GM12878 (cell line): ENCODE measurements around the gene BGLAP. TPM values are rescaled to one million over a fixed set of nuclear protein-coding genes. Genes with fewer than 3 reads are reported as not detected.

Experiments used
- ATAC-seq: fragments of 200-7000 bp; cut with Tn5 transposase; 3 replicates; pipeline ENCODE4 v1.9.1; 2020; ENCODE audit warnings: mild to moderate bottlenecking, moderate library complexity
- BruUV-seq: library from RNA; stranded (reverse); fragments of 400-500 nt; replicated peaks from 2 replicates; lab custom pipeline; 2021; lab: Mats Ljungman, UMichigan
- CTCF ChIA-PET: fragments of 300-600 bp; sonication (Branson Sonifier 250); formaldehyde crosslinking; extraction: SDS; loops from one replicate; lab custom pipeline; 2021; ENCODE audit warnings: inconsistent platforms; lab: Yijun Ruan, JAX
- POLR2A ChIA-PET: fragments of 350-600 bp; formaldehyde crosslinking; extraction: SDS; loops from one replicate; lab custom pipeline; 2021; ENCODE audit warnings: inconsistent platforms; lab: Charles Lee
- RAD21 ChIA-PET: fragments of 300-600 bp; sonication (Branson Sonifier 250); formaldehyde crosslinking; loops from one replicate; lab custom pipeline; 2023; ENCODE audit warnings: antibody characterized with exemption; ENCODE audit not compliant: unreplicated experiment; lab: Charles Lee
- SMC1A ChIA-PET: fragments of 300-600 bp; sonication (Branson Sonifier 250); formaldehyde crosslinking; loops from one replicate; lab custom pipeline; 2023; ENCODE audit not compliant: unreplicated experiment, uncharacterized antibody; lab: Charles Lee
- DNase-seq: peaks from one replicate; pipeline ENCODE4 v3.0.0-alpha.2; 2011; ENCODE audit warnings: low read depth, low spot score
- FAIRE-seq: peaks from 3 replicates; lab custom pipeline; 2011; peaks lifted over from hg19 to GRCh38; lab: Jason Lieb, UNC
- H2AFZ ChIP-seq: 2 replicates; pipeline ENCODE4 v1.6.0; 2011; ENCODE audit warnings: low read depth, low read length, control low read depth; ENCODE audit not compliant: control insufficient read depth
- H3K27ac ChIP-seq: 2 replicates; pipeline ENCODE4 v1.5.1; 2011; ENCODE audit warnings: control low read depth; ENCODE audit not compliant: control insufficient read depth, insufficient read depth
- H3K27me3 ChIP-seq, 2 experiments: replicated peaks in 1 of 2; 2 replicates each; pipeline versions ENCODE4 v1.6.0 to v1.6.1; 2011; ENCODE audit warnings: low read length in 1 of 2; ENCODE audit not compliant: control insufficient read depth in 2 of 2, insufficient read depth in 2 of 2
- H3K36me3 ChIP-seq, 2 experiments: 2 replicates each; pipeline ENCODE4 v1.5.1; 2011; ENCODE audit warnings: low read length in 1 of 2; ENCODE audit not compliant: control insufficient read depth in 2 of 2, insufficient read depth in 2 of 2
- H3K4me1 ChIP-seq: 2 replicates; pipeline ENCODE4 v1.6.1; 2011; ENCODE audit warnings: mild to moderate bottlenecking, low read length, moderate library complexity, mixed read lengths; ENCODE audit not compliant: control insufficient read depth, insufficient read depth
- H3K4me2 ChIP-seq: 2 replicates; pipeline ENCODE4 v1.6.0; 2011; ENCODE audit warnings: control low read depth; ENCODE audit not compliant: control insufficient read depth, insufficient read depth
- H3K4me3 ChIP-seq: fragments of 200-600 bp; sonication (generic); 2 replicates; pipeline ENCODE4 v1.5.1; 2016
- H3K79me2 ChIP-seq: 2 replicates; pipeline ENCODE4 v1.6.0; 2011; ENCODE audit warnings: low read length; ENCODE audit not compliant: control insufficient read depth, insufficient read depth
- H3K9ac ChIP-seq: 2 replicates; pipeline ENCODE4 v1.8.0; 2011; ENCODE audit warnings: low read length, control low read depth, mixed read lengths; ENCODE audit not compliant: control insufficient read depth, insufficient read depth
- H3K9me3 ChIP-seq: replicated peaks from 3 replicates; pipeline ENCODE4 v1.5.1; 2011; ENCODE audit warnings: mild to moderate bottlenecking, low read length; ENCODE audit not compliant: control insufficient read depth, insufficient read depth
- H4K20me1 ChIP-seq: 2 replicates; pipeline ENCODE4 v1.6.0; 2011; ENCODE audit not compliant: control insufficient read depth, insufficient read depth
- BCL11A ChIP-seq: IDR thresholded peaks from 2 replicates; pipeline ENCODE4 v1.6.1; 2011; ENCODE audit warnings: low read depth, low read length
- BRCA1 ChIP-seq: IDR thresholded peaks from 2 replicates; pipeline ENCODE4 v1.6.1; 2011; ENCODE audit warnings: low read depth, low read length, improper control_type of control experiment
- CEBPB ChIP-seq, 2 experiments: fragments of 150-350 bp in 1 of 2; IDR thresholded peaks; 2 replicates each; pipeline ENCODE4 v1.6.1; 2012 to 2014; ENCODE audit warnings: low read depth in 2 of 2, low read length in 2 of 2, borderline replicate concordance in 1 of 2, inconsistent platforms in 1 of 2
- CHD1 ChIP-seq: IDR thresholded peaks from 2 replicates; pipeline ENCODE4 v1.6.1; 2012; ENCODE audit warnings: low read depth, low read length, improper control_type of control experiment
- EZH2 ChIP-seq: IDR thresholded peaks from 2 replicates; pipeline ENCODE4 v1.6.1; 2012; ENCODE audit warnings: low read depth, mild to moderate bottlenecking, control low read depth, inconsistent platforms, low read length, borderline replicate concordance; ENCODE audit not compliant: control insufficient read depth
- IKZF2 ChIP-seq, 2 experiments: fragments of 450-650 bp; IDR thresholded peaks; 2 replicates each; pipeline ENCODE4 v1.6.1; 2017; ENCODE audit warnings: mild to moderate bottlenecking in 2 of 2, moderate library complexity in 2 of 2
- MYB ChIP-seq: fragments of 150-350 bp; IDR thresholded peaks from 2 replicates; pipeline ENCODE4 v1.6.1; 2014; ENCODE audit warnings: mild to moderate bottlenecking, low read depth, low read length, borderline replicate concordance
- RAD21 ChIP-seq: IDR thresholded peaks from 2 replicates; pipeline ENCODE4 v1.6.1; 2011; ENCODE audit warnings: mild to moderate bottlenecking, low read depth, low read length, moderate library complexity; ENCODE audit not compliant: insufficient read depth
- SMAD1 ChIP-seq: fragments of 450-650 bp; IDR thresholded peaks from 2 replicates; pipeline ENCODE4 v1.6.1; 2018; ENCODE audit warnings: mild to moderate bottlenecking, low read depth; ENCODE audit not compliant: partially characterized antibody
- SREBF1 ChIP-seq: IDR thresholded peaks from 2 replicates; pipeline ENCODE4 v1.6.1; 2012; ENCODE audit warnings: mild to moderate bottlenecking, low read length
- WGBS: methylation state at CpG from one replicate; pipeline ENCODE4 v1.1.6; 2016; ENCODE audit warnings: low lambda C conversion rate; ENCODE audit not compliant: insufficient replicate concordance, insufficient coverage; ENCODE audit errors: missing lambda C conversion rate; 5-methylcytosine and 5-hydroxymethylcytosine counted together
- in situ Hi-C: fragments of 300-500 bp; cut with MboI; formaldehyde crosslinking; loops from 9 replicates; pipeline ENCODE4 v1.14.3; 2018; ENCODE audit warnings: mixed read lengths
- intact Hi-C: fragments of 100-400 bp; cut with micrococcal nuclease; formaldehyde crosslinking; loops from one replicate; pipeline ENCODE4 v1.14.2; 2022; ENCODE audit not compliant: unreplicated experiment
- polyA plus RNA-seq, 11 experiments: library from polyadenylated mRNA; depleted of rRNA in 4 of 11; unstranded in 6 of 11; stranded (reverse) in 5 of 11; fragments of >200 nt; fragmentation: Nextera tagmentation in 4 of 11; fragmentation: Illumina TruSeq in 1 of 11; extraction: Ambion mirVana in 4 of 11; extraction: Trizol in 1 of 11; gene quantifications; 1 replicate in 1 of 11; 2 replicates in 10 of 11; pipeline versions ENCODE4 v1.2.1 to v1.2.3, GENCODE V29; 2011 to 2016; ENCODE audit warnings: inconsistent platforms in 2 of 11, missing spikeins in 2 of 11, low read depth in 1 of 11
- total RNA-seq, 4 experiments: library from RNA; depleted of rRNA in 3 of 4; stranded (reverse); fragments of >200 nt in 3 of 4; fragmentation: Illumina TruSeq in 1 of 4; extraction: Trizol in 1 of 4; gene quantifications; 2 replicates each; pipeline versions ENCODE4 v1.2.1 to v1.2.3, GENCODE V29; 2013 to 2021
- TF ChIP-seq, protein P1 (sequence below): fragments of 150-350 bp; IDR thresholded peaks from 2 replicates; pipeline ENCODE4 v1.6.1; 2014; ENCODE audit warnings: mild to moderate bottlenecking, low read depth, low read length
- TF ChIP-seq, protein P2 (sequence below): IDR thresholded peaks from 2 replicates; pipeline ENCODE4 v1.6.1; 2012; ENCODE audit warnings: low read depth, low read length, improper control_type of control experiment
- TF ChIP-seq, protein P3 (sequence below): IDR thresholded peaks from 2 replicates; pipeline ENCODE4 v1.6.1; 2011; ENCODE audit warnings: borderline replicate concordance, low read depth, mild to moderate bottlenecking, moderate library complexity, mixed read lengths, low read length; ENCODE audit not compliant: insufficient read depth; ENCODE audit errors: extremely low read length

The BGLAP gene
- total and polyA plus RNA-seq, 10 of the 15 experiments (the other 5 are each of a cell fraction or from before 2014, with no cell fraction given): 0.20 to 1.8 (median 0.40) TPM; not detected in 3

DNA sequence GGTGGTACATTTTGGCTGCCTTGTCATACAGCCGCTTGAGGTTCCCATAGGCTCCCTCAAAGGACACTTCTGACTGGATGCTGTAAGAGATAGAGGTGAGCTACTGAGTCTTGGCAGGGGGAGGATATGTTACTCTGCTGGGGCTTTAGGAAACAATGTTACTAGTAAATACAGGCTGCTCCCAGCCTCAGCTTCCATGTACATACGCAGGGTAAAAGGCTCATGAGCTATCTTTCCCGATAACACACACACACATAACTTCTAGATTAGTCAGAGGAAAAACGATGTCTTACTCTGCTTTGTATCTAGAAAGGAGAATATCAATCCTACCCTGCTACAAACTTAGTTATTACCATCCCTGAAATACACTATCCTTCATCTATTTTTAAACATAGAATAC, 26.4 kb downstream of the BGLAP start:
- Histone ChIP-seq H3K27ac (no peak overlapping the region), H3K4me3 (no peak overlapping the region), H4K20me1 (no peaks in the 10 kb centered on the region), H3K79me2 (no peaks in the 10 kb centered on the region)
- in situ Hi-C loops: no loop called here
- ChIA-PET CTCF (no interaction called here), SMC1A (interaction anchor here (0.7 to 1.7 kb wide), 2 partner anchors 14 to 50 kb away, joined by 3 to 5 read pairs; partner anchors contain the start of gene SMG5)
- TF ChIP-seq RAD21: no peak
- no peak for TF ChIP-seq BCL11A
- no peak for TF ChIP-seq CHD1
- TF ChIP-seq, protein P1, sequence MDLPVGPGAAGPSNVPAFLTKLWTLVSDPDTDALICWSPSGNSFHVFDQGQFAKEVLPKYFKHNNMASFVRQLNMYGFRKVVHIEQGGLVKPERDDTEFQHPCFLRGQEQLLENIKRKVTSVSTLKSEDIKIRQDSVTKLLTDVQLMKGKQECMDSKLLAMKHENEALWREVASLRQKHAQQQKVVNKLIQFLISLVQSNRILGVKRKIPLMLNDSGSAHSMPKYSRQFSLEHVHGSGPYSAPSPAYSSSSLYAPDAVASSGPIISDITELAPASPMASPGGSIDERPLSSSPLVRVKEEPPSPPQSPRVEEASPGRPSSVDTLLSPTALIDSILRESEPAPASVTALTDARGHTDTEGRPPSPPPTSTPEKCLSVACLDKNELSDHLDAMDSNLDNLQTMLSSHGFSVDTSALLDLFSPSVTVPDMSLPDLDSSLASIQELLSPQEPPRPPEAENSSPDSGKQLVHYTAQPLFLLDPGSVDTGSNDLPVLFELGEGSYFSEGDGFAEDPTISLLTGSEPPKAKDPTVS: no peak
- no peak for TF ChIP-seq MYB
- TF ChIP-seq, all 136 proteins: peak for 0
- ChIA-PET RAD21 (no interaction called here), POLR2A (no interaction called here)
- Histone ChIP-seq H3K9me3 (no peaks in the 10 kb centered on the region), H3K36me3 (peaks cover 36 to 56% of the 10 kb centered on the region in 2 experiments), H3K9ac (no peak overlapping the region), H3K4me2 (no peak overlapping the region), H3K27me3 (no peaks in the 10 kb centered on the region), H3K4me1 (no peaks in the 10 kb centered on the region), H2AFZ (no peak overlapping the region)
- ATAC-seq (no peak), FAIRE-seq (no peak), DNase-seq (no peak)
- no TSS peak for BruUV-seq
- 100% methylated on average over 4 of the region's 4 CpGs for WGBS
- intact Hi-C loops: no loop called here

DNA sequence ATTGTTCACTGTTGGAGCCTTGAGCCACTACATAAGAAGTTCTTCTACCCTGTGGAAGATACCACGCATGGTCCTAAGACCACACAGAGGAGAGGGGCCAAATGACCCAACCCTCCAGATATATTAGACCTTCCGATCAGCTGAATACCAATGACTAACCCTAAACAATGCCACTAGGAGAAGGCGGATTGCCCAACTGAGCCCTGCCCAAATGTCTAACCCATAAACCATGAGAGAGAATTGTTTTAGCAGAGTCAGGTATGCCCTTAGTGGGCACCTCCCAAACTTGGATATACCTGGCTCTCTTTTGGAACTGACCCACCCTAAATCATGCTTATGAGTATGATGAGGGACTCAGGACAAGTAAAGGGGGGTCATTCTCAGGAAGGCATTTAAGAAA, 28.3 kb downstream of the BGLAP start:
- DNase-seq: no peak
- ChIA-PET CTCF (interaction anchor here (0.6 to 2.1 kb wide), 2 partner anchors 11 to 211 kb away, joined by 6 to 9 read pairs; partner anchors contain the start of gene SMG5), RAD21 (no interaction called here), POLR2A (interaction anchor here (0.7 to 2.7 kb wide), 5 partner anchors 10 to 376 kb away, joined by 3 to 12 read pairs (median 4); partner anchors contain the start of gene SMG5), SMC1A (interaction anchor here (1.1 to 1.6 kb wide), 2 partner anchors 10 to 47 kb away, joined by 3 read pairs; no protein-coding TSS in a partner anchor)
- Histone ChIP-seq H3K36me3 (peaks cover 37 to 62% of the 10 kb centered on the region in 2 experiments), H4K20me1 (no peaks in the 10 kb centered on the region), H3K27me3 (no peaks in the 10 kb centered on the region), H3K9me3 (no peaks in the 10 kb centered on the region), H3K9ac (no peak overlapping the region), H3K4me3 (no peak overlapping the region), H3K27ac (no peak overlapping the region), H2AFZ (no peak overlapping the region), H3K4me1 (no peaks in the 10 kb centered on the region), H3K79me2 (no peaks in the 10 kb centered on the region), H3K4me2 (no peak overlapping the region)
- intact Hi-C loops (no loop called here), in situ Hi-C loops (no loop called here)
- WGBS: 98% methylated on average over 3 of the region's 3 CpGs
- FAIRE-seq: no peak
- no peak for ATAC-seq
- BruUV-seq: no TSS peak
- TF ChIP-seq EZH2 (no peak), SMAD1 (no peak), SREBF1 (no peak), IKZF2 (IDR thresholded peaks at IDR 0.05) (no peak), CEBPB (IDR thresholded peaks at IDR 0.05; ENCODE audit: borderline replicate concordance in 1 of 2, low read depth in 2 of 2, low read length in 2 of 2) (no peak), BRCA1 (no peak)
- TF ChIP-seq, protein P2, sequence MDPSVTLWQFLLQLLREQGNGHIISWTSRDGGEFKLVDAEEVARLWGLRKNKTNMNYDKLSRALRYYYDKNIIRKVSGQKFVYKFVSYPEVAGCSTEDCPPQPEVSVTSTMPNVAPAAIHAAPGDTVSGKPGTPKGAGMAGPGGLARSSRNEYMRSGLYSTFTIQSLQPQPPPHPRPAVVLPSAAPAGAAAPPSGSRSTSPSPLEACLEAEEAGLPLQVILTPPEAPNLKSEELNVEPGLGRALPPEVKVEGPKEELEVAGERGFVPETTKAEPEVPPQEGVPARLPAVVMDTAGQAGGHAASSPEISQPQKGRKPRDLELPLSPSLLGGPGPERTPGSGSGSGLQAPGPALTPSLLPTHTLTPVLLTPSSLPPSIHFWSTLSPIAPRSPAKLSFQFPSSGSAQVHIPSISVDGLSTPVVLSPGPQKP: no peak
- TF ChIP-seq, protein P3, sequence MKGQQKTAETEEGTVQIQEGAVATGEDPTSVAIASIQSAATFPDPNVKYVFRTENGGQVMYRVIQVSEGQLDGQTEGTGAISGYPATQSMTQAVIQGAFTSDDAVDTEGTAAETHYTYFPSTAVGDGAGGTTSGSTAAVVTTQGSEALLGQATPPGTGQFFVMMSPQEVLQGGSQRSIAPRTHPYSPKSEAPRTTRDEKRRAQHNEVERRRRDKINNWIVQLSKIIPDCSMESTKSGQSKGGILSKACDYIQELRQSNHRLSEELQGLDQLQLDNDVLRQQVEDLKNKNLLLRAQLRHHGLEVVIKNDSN: no peak
